ENCODE measurements around the gene NFIL3. TPM values are rescaled to one million over a fixed set of nuclear protein-coding genes. Genes with fewer than 3 reads are reported as not detected.

Gene NFIL3
- total RNA-seq, 1 donor from 2014 or later = 132 TPM

GRCh38 chr9:91427873-91428272, 4.2 kb upstream of the NFIL3 start:
- Histone ChIP-seq H3K9me3 (no peaks in the 10 kb centered on the region), H3K27ac (peak overlapping the region; percentile 10), H3K4me3 (no peak overlapping the region), H3K4me1 (peaks cover 31% of the 10 kb centered on the region), H3K27me3 (no peaks in the 10 kb centered on the region), H3K36me3 (no peaks in the 10 kb centered on the region)
- no peak for DNase-seq (ENCODE audit: extremely low spot score in 2 of 2)
- no peak for TF ChIP-seq POLR2A (IDR thresholded peaks at IDR 0.05)
- no peak for TF ChIP-seq POLR2AphosphoS5 (IDR thresholded peaks at IDR 0.05; ENCODE audit: insufficient read depth in 1 of 2, low read depth in 1 of 2)
- TF ChIP-seq CTCF (IDR thresholded peaks at IDR 0.05) = no peak
- intact Hi-C loops (cut with DNase I) = loop anchor here (5.0 kb wide), 3 partner anchors 371 to 511 kb away; no protein-coding TSS in a partner anchor

- no peak for DNase-seq (ENCODE audit: extremely low spot score in 2 of 2)
- H3K27ac ChIP-seq = no peak overlapping the region
- H3K36me3 ChIP-seq = no peaks in the 10 kb centered on the region
- H3K27me3 ChIP-seq = no peaks in the 10 kb centered on the region
- peaks cover 39% of the 10 kb centered on the region for H3K4me1 ChIP-seq
- H3K4me3 ChIP-seq = no peak overlapping the region
- intact Hi-C loops (cut with DNase I) = loop anchor here (5.0 kb wide), 3 partner anchors 369 to 509 kb away; no protein-coding TSS in a partner anchor
- TF ChIP-seq POLR2A (IDR thresholded peaks at IDR 0.05) (no peak), CTCF (IDR thresholded peaks at IDR 0.05) (peak in 1 of 3 experiments; percentile 32), POLR2AphosphoS5 (IDR thresholded peaks at IDR 0.05; ENCODE audit: insufficient read depth in 1 of 2, low read depth in 1 of 2) (peak in 1 of 2 donors; percentile 54)
- no peaks in the 10 kb centered on the region for H3K9me3 ChIP-seq
Observed at GRCh38 chr9:91426123-91426745, 2.6 kb upstream of the NFIL3 start.

GRCh38 chr9:91425271-91425670, 1.6 kb upstream of the NFIL3 start:
- Histone ChIP-seq H3K27ac (peak overlapping the region; percentile 99), H3K4me1 (peaks cover 47% of the 10 kb centered on the region)

GRCh38 chr9:91424403-91425176, 958 bp upstream of the NFIL3 start:
- peak overlapping the region; percentile 99 for H3K27ac ChIP-seq
- H3K27me3 ChIP-seq = no peaks in the 10 kb centered on the region
- intact Hi-C loops (cut with DNase I) = loop anchor here (1.0 to 5.0 kb wide), 5 partner anchors 122 to 507 kb away; no protein-coding TSS in a partner anchor
- DNase-seq (ENCODE audit: extremely low spot score in 2 of 2) = no peak
- H3K9me3 ChIP-seq = no peaks in the 10 kb centered on the region
- H3K4me1 ChIP-seq = peaks cover 50% of the 10 kb centered on the region
- peak overlapping the region; percentile 84 to 94 for H3K4me3 ChIP-seq
- peak in 1 of 3 experiments; percentile 22 for TF ChIP-seq CTCF (IDR thresholded peaks at IDR 0.05)
- TF ChIP-seq POLR2A (IDR thresholded peaks at IDR 0.05) = peak in 1 of 2 donors; percentile 69
- peak; percentile 83 to 93 for TF ChIP-seq POLR2AphosphoS5 (IDR thresholded peaks at IDR 0.05; ENCODE audit: insufficient read depth in 1 of 2, low read depth in 1 of 2)
- no peaks in the 10 kb centered on the region for H3K36me3 ChIP-seq

More at GRCh38 chr9:91425271-91425670, 1.6 kb upstream of the NFIL3 start:
- no peak for TF ChIP-seq POLR2A (IDR thresholded peaks at IDR 0.05)
- no peak for TF ChIP-seq CTCF (IDR thresholded peaks at IDR 0.05)
- TF ChIP-seq POLR2AphosphoS5 (IDR thresholded peaks at IDR 0.05; ENCODE audit: insufficient read depth in 1 of 2, low read depth in 1 of 2) = no peak
- Histone ChIP-seq H3K36me3 (no peaks in the 10 kb centered on the region), H3K9me3 (no peaks in the 10 kb centered on the region), H3K27me3 (no peaks in the 10 kb centered on the region), H3K4me3 (peak overlapping the region; percentile 84 to 94)
- intact Hi-C loops (cut with DNase I) = loop anchor here (5.0 kb wide), 3 partner anchors 368 to 508 kb away; no protein-coding TSS in a partner anchor
- no peak for DNase-seq (ENCODE audit: extremely low spot score in 2 of 2)
